MM.1S (cell line): ENCODE measurements around the gene TNFRSF12A.

Source experiments
- DNase-seq: peaks from one replicate; pipeline ENCODE4 v3.0.0-alpha.2; 2015
- H2AFZ ChIP-seq: fragments of 300-600 bp; sonication (generic); 2 replicates; pipeline ENCODE4 v1.6.0; 2016; ENCODE audit warnings: antibody characterized with exemption, low read length
- H3F3A ChIP-seq: fragments of 300-600 bp; sonication (generic); 2 replicates; pipeline ENCODE4 v1.6.1; 2016; ENCODE audit warnings: mild to moderate bottlenecking, antibody characterized with exemption, low read length, moderate library complexity, mixed read lengths; ENCODE audit not compliant: insufficient read depth
- H3K27ac ChIP-seq: fragments of 300-600 bp; sonication (generic); 2 replicates; pipeline ENCODE4 v1.5.1; 2016; ENCODE audit warnings: mild to moderate bottlenecking, low read length
- H3K27me3 ChIP-seq: fragments of 300-600 bp; sonication (generic); replicated peaks from 2 replicates; pipeline ENCODE4 v1.6.0; 2016; ENCODE audit warnings: low read length; ENCODE audit not compliant: insufficient read depth
- H3K36me3 ChIP-seq: fragments of 300-600 bp; sonication (generic); replicated peaks from 2 replicates; pipeline ENCODE4 v1.6.1; 2016; ENCODE audit warnings: mild to moderate bottlenecking, low read length, mixed read lengths; ENCODE audit not compliant: insufficient read depth
- H3K4me1 ChIP-seq: fragments of 300-600 bp; sonication (generic); 2 replicates; pipeline ENCODE4 v1.6.1; 2016; ENCODE audit warnings: low read length, mixed read lengths
- H3K4me2 ChIP-seq: fragments of 300-600 bp; sonication (generic); 2 replicates; pipeline ENCODE4 v1.6.0; 2016; ENCODE audit warnings: low read depth, low read length
- H3K4me3 ChIP-seq: fragments of 300-600 bp; sonication (generic); 2 replicates; pipeline ENCODE4 v1.5.1; 2016; ENCODE audit warnings: low read length, mixed read lengths
- H3K79me2 ChIP-seq: fragments of 300-600 bp; sonication (generic); 2 replicates; pipeline ENCODE4 v1.6.1; 2016; ENCODE audit warnings: mixed run types, low read length, mixed read lengths
- H3K9ac ChIP-seq: fragments of 300-600 bp; sonication (generic); 2 replicates; pipeline ENCODE4 v1.6.1; 2016; ENCODE audit warnings: low read length, mixed read lengths
- H3K9me2 ChIP-seq: fragments of 300-600 bp; sonication (generic); replicated peaks from 2 replicates; pipeline ENCODE4 v1.6.1; 2016; ENCODE audit warnings: mild to moderate bottlenecking, low read length, mixed read lengths; ENCODE audit not compliant: insufficient read depth
- H3K9me3 ChIP-seq: fragments of 300-600 bp; sonication (generic); replicated peaks from 2 replicates; pipeline ENCODE4 v1.6.1; 2016; ENCODE audit warnings: mild to moderate bottlenecking, low read length, mixed read lengths; ENCODE audit not compliant: insufficient read depth
- H4K20me1 ChIP-seq: fragments of 300-600 bp; sonication (generic); 2 replicates; pipeline ENCODE4 v1.6.1; 2016; ENCODE audit warnings: mild to moderate bottlenecking, low read length, moderate library complexity, mixed read lengths; ENCODE audit not compliant: insufficient read depth
- CTCF ChIP-seq: fragments of 300-600 bp; sonication (generic); IDR thresholded peaks from 2 replicates; pipeline ENCODE4 v1.5.1; 2016; ENCODE audit warnings: antibody characterized with exemption, low read length, mixed read lengths
- EZH2 ChIP-seq: fragments of 300-600 bp; sonication (generic); optimal IDR thresholded peaks from 2 replicates; pipeline ENCODE3; 2017; ENCODE audit warnings: low read depth, mild to moderate bottlenecking, antibody characterized with exemption, low read length, mixed read lengths
- EZH2phosphoT487 ChIP-seq: fragments of 300-600 bp; sonication (generic); IDR thresholded peaks from 2 replicates; pipeline ENCODE4 v1.6.1; 2018; ENCODE audit warnings: antibody characterized with exemption, low read length

Gene TNFRSF12A

DNA sequence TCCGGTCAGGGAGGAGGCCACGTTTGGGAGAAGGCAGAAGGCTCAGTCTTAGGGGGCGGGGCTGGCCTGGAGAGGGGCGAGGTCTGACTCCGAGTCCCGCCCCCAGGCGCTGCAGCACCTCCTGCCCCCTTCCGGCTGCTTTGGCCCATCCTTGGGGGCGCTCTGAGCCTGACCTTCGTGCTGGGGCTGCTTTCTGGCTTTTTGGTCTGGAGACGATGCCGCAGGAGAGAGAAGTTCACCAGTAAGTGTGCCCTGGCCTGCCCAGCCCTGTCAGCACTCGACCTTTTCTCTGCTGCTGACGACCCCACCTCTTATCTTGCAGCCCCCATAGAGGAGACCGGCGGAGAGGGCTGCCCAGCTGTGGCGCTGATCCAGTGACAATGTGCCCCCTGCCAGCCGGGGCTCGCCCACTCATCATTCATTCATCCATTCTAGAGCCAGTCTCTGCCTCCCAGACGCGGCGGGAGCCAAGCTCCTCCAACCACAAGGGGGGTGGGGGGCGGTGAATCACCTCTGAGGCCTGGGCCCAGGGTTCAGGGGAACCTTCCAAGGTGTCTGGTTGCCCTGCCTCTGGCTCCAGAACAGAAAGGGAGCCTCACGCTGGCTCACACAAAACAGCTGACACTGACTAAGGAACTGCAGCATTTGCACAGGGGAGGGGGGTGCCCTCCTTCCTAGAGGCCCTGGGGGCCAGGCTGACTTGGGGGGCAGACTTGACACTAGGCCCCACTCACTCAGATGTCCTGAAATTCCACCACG is 1.5 kb downstream of the TNFRSF12A start:
- Histone ChIP-seq H3K79me2 (no peaks in the 10 kb centered on the region), H3K9me2 (no peaks in the 10 kb centered on the region), H3F3A (0 out of 2 replicates have a peak, but pooled peaks cover 7% of the 10 kb centered on the region), H3K4me2 (no peak overlapping the region), H3K4me3 (no peak overlapping the region), H3K4me1 (0 out of 2 replicates have a peak, but pooled peaks cover 4% of the 10 kb centered on the region), H3K27me3 (peaks cover 25% of the 10 kb centered on the region), H3K36me3 (no peaks in the 10 kb centered on the region), H2AFZ (no peak overlapping the region), H4K20me1 (no peaks in the 10 kb centered on the region), H3K9me3 (no peaks in the 10 kb centered on the region), H3K27ac (no peak overlapping the region), H3K9ac (no peak overlapping the region)
- TF ChIP-seq EZH2phosphoT487 (no peak), EZH2 (no peak), CTCF (no peak)
- no peak for DNase-seq

GRCh38 chr16:3022208-3022683 is 2.1 kb downstream of the TNFRSF12A start:
- Histone ChIP-seq H3K9ac (no peak overlapping the region), H3K4me1 (0 out of 2 replicates have a peak, but pooled peaks cover 4% of the 10 kb centered on the region), H3K79me2 (no peaks in the 10 kb centered on the region), H4K20me1 (no peaks in the 10 kb centered on the region), H3F3A (0 out of 2 replicates have a peak, but pooled peaks cover 7% of the 10 kb centered on the region), H3K27ac (no peak overlapping the region), H3K36me3 (no peaks in the 10 kb centered on the region), H3K27me3 (peaks cover 23% of the 10 kb centered on the region), H3K4me2 (no peak overlapping the region), H3K4me3 (no peak overlapping the region), H2AFZ (no peak overlapping the region), H3K9me3 (no peaks in the 10 kb centered on the region), H3K9me2 (no peaks in the 10 kb centered on the region)
- TF ChIP-seq CTCF (no peak), EZH2 (no peak), EZH2phosphoT487 (no peak)
- no peak for DNase-seq

DNA sequence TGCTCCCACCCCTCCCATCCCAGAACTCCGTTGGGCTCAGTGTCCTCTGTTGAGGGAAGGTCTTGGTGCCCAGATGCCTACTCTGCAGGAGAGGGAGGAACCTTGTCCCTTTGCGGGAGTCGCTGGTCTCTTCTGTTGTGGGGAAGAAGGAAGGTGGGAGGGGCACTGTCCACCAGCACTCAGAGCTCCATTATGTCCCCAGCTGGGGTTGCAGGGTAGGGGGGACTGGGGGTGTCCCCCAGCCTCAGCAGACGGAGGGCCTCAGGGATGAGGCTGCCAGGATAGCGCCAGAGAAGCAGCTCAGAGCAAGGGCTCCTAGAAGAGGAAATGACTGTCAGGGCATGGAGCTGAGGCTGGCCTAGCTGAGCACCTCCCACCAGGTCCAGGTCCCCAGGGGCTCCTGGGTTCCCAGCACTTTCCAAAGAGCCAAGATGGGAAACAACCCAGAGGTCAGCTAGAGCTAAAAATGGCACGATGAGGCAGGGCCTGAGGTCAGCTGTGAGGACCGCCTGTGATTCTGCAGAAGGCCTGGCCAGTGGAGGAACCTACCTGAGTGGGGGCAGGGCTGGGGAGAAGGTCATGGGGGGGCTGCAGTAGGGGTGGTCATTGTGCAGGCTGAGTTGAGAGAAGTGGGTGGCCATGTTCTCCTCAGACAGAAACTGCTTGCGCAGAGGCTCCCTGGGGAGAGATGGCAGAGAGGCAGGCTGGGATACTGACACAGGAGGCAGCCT is 2.7 kb downstream of the TNFRSF12A start:
- Histone ChIP-seq H3K27me3 (peaks cover 20% of the 10 kb centered on the region), H3K27ac (no peak overlapping the region), H4K20me1 (no peaks in the 10 kb centered on the region), H3K36me3 (no peaks in the 10 kb centered on the region), H3F3A (0 out of 2 replicates have a peak, but pooled peaks cover 12% of the 10 kb centered on the region), H3K9me2 (no peaks in the 10 kb centered on the region), H3K4me2 (peak overlapping the region; percentile 74; the same call in 1 of the 2 replicates), H3K79me2 (no peaks in the 10 kb centered on the region), H3K9me3 (no peaks in the 10 kb centered on the region), H3K9ac (peak overlapping the region; percentile 82; the same call in 1 of the 2 replicates), H3K4me3 (peak overlapping the region; percentile 78), H3K4me1 (peaks cover 6% of the 10 kb centered on the region), H2AFZ (no peak overlapping the region)
- DNase-seq, result peak; percentile 2
- TF ChIP-seq CTCF, result no peak
- no peak for TF ChIP-seq EZH2phosphoT487
- no peak for TF ChIP-seq EZH2
